Hepatocyte (in vitro differentiated cells): ENCODE data around the gene INPP4B. TPM values are rescaled to one million over a fixed set of nuclear protein-coding genes. Genes with fewer than 3 reads are reported as not detected.

Experiments
- DNase-seq: peaks from one replicate; pipeline ENCODE4 v3.0.0-alpha.2; 2016; ENCODE audit warnings: low spot score
- H2AFZ ChIP-seq: fragments of 200-600 bp; sonication (generic); 2 replicates; pipeline ENCODE4 v1.6.0; 2016; ENCODE audit warnings: antibody characterized with exemption, mild to moderate bottlenecking
- H3K27ac ChIP-seq: fragments of 200-600 bp; sonication (generic); 2 replicates; pipeline ENCODE4 v1.5.1; 2016; ENCODE audit warnings: mild to moderate bottlenecking
- H3K27me3 ChIP-seq: fragments of 200-600 bp; sonication (generic); 2 replicates; pipeline ENCODE4 v1.6.1; 2016
- H3K36me3 ChIP-seq: fragments of 200-600 bp; sonication (generic); replicated peaks from 2 replicates; pipeline ENCODE4 v1.5.1; 2016; ENCODE audit warnings: low read depth; ENCODE audit not compliant: insufficient read depth
- H3K4me1 ChIP-seq: fragments of 200-600 bp; sonication (generic); 2 replicates; pipeline ENCODE4 v1.5.1; 2016; ENCODE audit warnings: mild to moderate bottlenecking, moderate library complexity; ENCODE audit not compliant: insufficient read depth
- H3K4me2 ChIP-seq: fragments of 200-600 bp; sonication (generic); 2 replicates; pipeline ENCODE4 v1.6.0; 2016
- H3K4me3 ChIP-seq: fragments of 200-600 bp; sonication (generic); 2 replicates; pipeline ENCODE4 v1.5.1; 2016; ENCODE audit warnings: mild to moderate bottlenecking
- H3K79me2 ChIP-seq: fragments of 200-600 bp; sonication (generic); 2 replicates; pipeline ENCODE4 v1.6.0; 2017; ENCODE audit warnings: mild to moderate bottlenecking
- H3K9me2 ChIP-seq: fragments of 200-600 bp; sonication (generic); replicated peaks from 2 replicates; pipeline ENCODE4 v1.6.0; 2017; ENCODE audit warnings: mild to moderate bottlenecking; ENCODE audit not compliant: insufficient read depth
- H3K9me3 ChIP-seq: fragments of 200-600 bp; sonication (generic); 2 replicates; pipeline ENCODE4 v1.5.1; 2016; ENCODE audit warnings: low read depth, mild to moderate bottlenecking
- H4K20me1 ChIP-seq: fragments of 200-600 bp; sonication (generic); 2 replicates; pipeline ENCODE4 v1.6.0; 2016; ENCODE audit warnings: mild to moderate bottlenecking; ENCODE audit not compliant: insufficient read depth, poor library complexity, severe bottlenecking
- EZH2 ChIP-seq: fragments of 200-600 bp; sonication (generic); IDR thresholded peaks from 2 replicates; pipeline ENCODE4 v1.6.1; 2016; ENCODE audit warnings: antibody characterized with exemption, mild to moderate bottlenecking, borderline replicate concordance
- EZH2phosphoT487 ChIP-seq: fragments of 200-600 bp; sonication (generic); IDR thresholded peaks from one replicate; pipeline ENCODE4 v1.6.1; 2018; ENCODE audit warnings: antibody characterized with exemption, mild to moderate bottlenecking, low read depth, moderate library complexity; ENCODE audit not compliant: unreplicated experiment, severe bottlenecking
- WGBS: methylation state at CpG from one replicate; pipeline ENCODE4 v1.1.6; 2016; ENCODE audit warnings: low lambda C conversion rate; ENCODE audit errors: missing lambda C conversion rate; 5-methylcytosine and 5-hydroxymethylcytosine counted together
- polyA plus RNA-seq: library from polyadenylated mRNA; unstranded; fragments of >200 nt; fragmentation: Nextera tagmentation; extraction: Ambion mirVana; gene quantifications from 2 replicates; pipeline ENCODE4 v1.2.1, GENCODE V29; 2016
- total RNA-seq: library from RNA; depleted of rRNA; stranded (reverse); fragments of >200 nt; gene quantifications from 2 replicates; pipeline ENCODE4 v1.2.3, GENCODE V29; 2014
- TF ChIP-seq, protein P1 (sequence below): fragments of 200-600 bp; sonication (generic); IDR thresholded peaks from 2 replicates; pipeline ENCODE4 v1.5.1; 2016; ENCODE audit warnings: antibody characterized with exemption, mild to moderate bottlenecking; ENCODE audit not compliant: poor library complexity

The INPP4B gene
- total and polyA plus RNA-seq, 2 experiments from 2014 or later = 4.2 to 7.1 TPM

DNA sequence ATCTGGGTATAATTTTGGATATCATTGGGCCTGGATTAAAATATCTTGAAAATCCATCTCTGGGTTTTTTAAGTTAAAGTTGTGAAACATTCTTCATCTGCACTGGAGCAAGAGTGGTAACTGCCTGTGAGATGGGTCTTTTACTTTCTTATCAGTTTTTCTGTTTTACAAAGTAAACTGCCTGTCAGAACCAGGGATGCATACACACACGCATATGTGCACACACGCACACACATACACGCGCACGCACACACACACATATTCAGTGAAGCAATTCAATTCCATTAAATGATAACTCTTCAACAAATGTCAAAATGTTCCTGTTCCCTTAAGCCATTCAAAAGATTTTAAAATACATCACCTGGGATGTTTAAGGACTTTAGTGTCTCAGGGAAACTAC is 515.8 kb downstream of the INPP4B start:
- Histone ChIP-seq H2AFZ (no peak overlapping the region), H3K27ac (no peak overlapping the region)
- TF ChIP-seq EZH2phosphoT487 (no peak), EZH2 (no peak)

DNA sequence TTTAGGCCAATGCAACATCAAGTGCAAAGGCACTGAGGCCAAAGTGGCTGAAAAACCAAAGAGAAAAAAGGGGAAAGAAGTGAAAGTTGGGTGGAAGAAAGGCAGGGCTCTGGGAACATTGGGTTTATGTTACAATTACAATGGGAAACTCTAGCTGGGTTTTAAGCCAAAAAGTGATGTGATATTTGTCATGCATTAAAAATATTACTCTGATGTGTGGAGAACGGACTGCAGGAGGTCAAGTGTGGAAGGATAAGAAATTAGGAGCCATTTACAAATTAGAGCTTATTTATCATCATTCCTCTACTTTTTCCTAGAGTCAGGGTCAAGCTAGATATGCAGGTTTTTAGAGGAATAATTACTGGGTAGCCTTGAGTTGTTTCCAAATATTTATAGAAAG is 516.8 kb downstream of the INPP4B start:
- TF ChIP-seq EZH2 (no peak), EZH2phosphoT487 (no peak)
- TF ChIP-seq, protein P1, sequence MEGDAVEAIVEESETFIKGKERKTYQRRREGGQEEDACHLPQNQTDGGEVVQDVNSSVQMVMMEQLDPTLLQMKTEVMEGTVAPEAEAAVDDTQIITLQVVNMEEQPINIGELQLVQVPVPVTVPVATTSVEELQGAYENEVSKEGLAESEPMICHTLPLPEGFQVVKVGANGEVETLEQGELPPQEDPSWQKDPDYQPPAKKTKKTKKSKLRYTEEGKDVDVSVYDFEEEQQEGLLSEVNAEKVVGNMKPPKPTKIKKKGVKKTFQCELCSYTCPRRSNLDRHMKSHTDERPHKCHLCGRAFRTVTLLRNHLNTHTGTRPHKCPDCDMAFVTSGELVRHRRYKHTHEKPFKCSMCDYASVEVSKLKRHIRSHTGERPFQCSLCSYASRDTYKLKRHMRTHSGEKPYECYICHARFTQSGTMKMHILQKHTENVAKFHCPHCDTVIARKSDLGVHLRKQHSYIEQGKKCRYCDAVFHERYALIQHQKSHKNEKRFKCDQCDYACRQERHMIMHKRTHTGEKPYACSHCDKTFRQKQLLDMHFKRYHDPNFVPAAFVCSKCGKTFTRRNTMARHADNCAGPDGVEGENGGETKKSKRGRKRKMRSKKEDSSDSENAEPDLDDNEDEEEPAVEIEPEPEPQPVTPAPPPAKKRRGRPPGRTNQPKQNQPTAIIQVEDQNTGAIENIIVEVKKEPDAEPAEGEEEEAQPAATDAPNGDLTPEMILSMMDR = no peak
- no peak for DNase-seq

More for the DNA sequence above, 515.8 kb downstream of the INPP4B start:
- H3K27me3 ChIP-seq = no peaks in the 10 kb centered on the region
- peaks cover 4% of the 10 kb centered on the region for H3K4me1 ChIP-seq
- no peaks in the 10 kb centered on the region for H3K9me2 ChIP-seq
- no peaks in the 10 kb centered on the region for H4K20me1 ChIP-seq
- H3K4me2 ChIP-seq = peak overlapping the region; percentile 13
- H3K36me3 ChIP-seq = no peaks in the 10 kb centered on the region
- H3K4me3 ChIP-seq = no peak overlapping the region
- DNase-seq = no peak
- H3K79me2 ChIP-seq = no peaks in the 10 kb centered on the region
- WGBS = 78% methylated on average over 5 of the region's 5 CpGs
- no peaks in the 10 kb centered on the region for H3K9me3 ChIP-seq

DNA sequence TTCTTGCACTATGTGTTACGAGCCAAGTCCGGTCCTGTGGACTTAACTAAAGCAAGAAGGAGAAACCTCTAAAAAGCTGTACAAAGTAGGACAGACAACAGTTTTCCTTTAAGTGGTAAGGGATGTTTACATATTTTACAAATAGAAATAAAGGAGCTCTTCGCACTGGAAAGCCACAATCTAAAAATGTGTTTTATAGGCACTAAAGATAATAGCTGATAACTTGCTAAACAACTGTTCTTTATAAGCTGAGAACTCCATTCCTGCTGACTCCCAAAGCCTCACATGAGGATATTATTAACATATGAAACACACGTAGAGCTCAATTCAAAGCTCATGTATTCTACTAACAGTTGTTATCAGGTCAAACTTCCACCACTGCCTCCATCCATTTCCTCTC is 519.9 kb downstream of the INPP4B start:
- no peak for DNase-seq
- no peak overlapping the region for H3K4me2 ChIP-seq
- H3K36me3 ChIP-seq = no peaks in the 10 kb centered on the region
- H3K27ac ChIP-seq = no peak overlapping the region
- no peak overlapping the region for H3K4me3 ChIP-seq
- no peaks in the 10 kb centered on the region for H3K79me2 ChIP-seq
- no peak overlapping the region for H2AFZ ChIP-seq
- no peaks in the 10 kb centered on the region for H3K9me2 ChIP-seq
- no peaks in the 10 kb centered on the region for H4K20me1 ChIP-seq
- no peak for TF ChIP-seq EZH2phosphoT487
- TF ChIP-seq, protein P1 = no peak
- TF ChIP-seq EZH2 = no peak
- no peaks in the 10 kb centered on the region for H3K27me3 ChIP-seq
- WGBS = 55% methylated on average over 4 of the region's 4 CpGs
- H3K9me3 ChIP-seq = no peaks in the 10 kb centered on the region
- H3K4me1 ChIP-seq = peaks cover 4% of the 10 kb centered on the region

More for the DNA sequence above, 516.8 kb downstream of the INPP4B start:
- Histone ChIP-seq H2AFZ (no peak overlapping the region), H3K27me3 (no peaks in the 10 kb centered on the region), H3K9me3 (no peaks in the 10 kb centered on the region), H3K4me1 (peaks cover 4% of the 10 kb centered on the region), H3K4me2 (no peak overlapping the region), H3K9me2 (no peaks in the 10 kb centered on the region), H3K79me2 (no peaks in the 10 kb centered on the region), H3K4me3 (no peak overlapping the region), H3K27ac (no peak overlapping the region), H4K20me1 (no peaks in the 10 kb centered on the region), H3K36me3 (no peaks in the 10 kb centered on the region)
- 88% methylated on average over 1 of the region's 1 CpG for WGBS

DNA sequence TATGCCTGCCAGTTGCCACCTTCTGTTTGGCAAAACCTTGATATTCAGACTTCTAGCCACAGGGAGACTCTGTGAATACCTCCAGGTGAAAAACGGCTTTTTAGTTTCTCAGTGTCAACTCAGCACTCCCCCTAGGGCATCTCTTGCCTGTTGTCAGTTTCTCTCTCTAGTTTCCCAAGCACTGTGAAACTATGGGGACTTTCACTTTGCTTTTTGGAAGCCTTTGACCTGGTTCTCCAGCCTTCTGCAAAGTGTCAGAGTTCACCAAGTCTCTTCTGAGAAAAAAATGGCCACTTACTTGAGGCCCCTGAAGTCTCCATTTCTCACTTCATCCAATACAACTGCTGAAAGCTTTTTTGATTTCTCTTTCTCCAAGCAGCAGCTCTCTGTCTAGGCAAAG is 521.5 kb downstream of the INPP4B start:
- Histone ChIP-seq H3K9me3 (no peaks in the 10 kb centered on the region), H3K36me3 (no peaks in the 10 kb centered on the region), H2AFZ (no peak overlapping the region), H3K4me2 (no peak overlapping the region), H3K4me1 (peaks cover 4% of the 10 kb centered on the region), H3K27ac (no peak overlapping the region), H3K27me3 (no peaks in the 10 kb centered on the region), H3K79me2 (no peaks in the 10 kb centered on the region), H3K4me3 (no peak overlapping the region), H3K9me2 (no peaks in the 10 kb centered on the region), H4K20me1 (no peaks in the 10 kb centered on the region)
- DNase-seq = no peak
- 64% methylated on average over 1 of the region's 1 CpG for WGBS
- TF ChIP-seq EZH2phosphoT487 (no peak), EZH2 (no peak)
- TF ChIP-seq, protein P1 = no peak
